K562 (cell line): Measurements from ENCODE around the gene SEMA6C.
A peak's percentile ranks its signal among the peaks of the same experiment; 100 is the strongest.

Experiments used
- ATF7 ChIP-seq: fragments of 450-650 bp; IDR thresholded peaks from 2 replicates; pipeline ENCODE4 v1.7.1; 2014; ENCODE audit warnings: mild to moderate bottlenecking, moderate library complexity
- BDP1 ChIP-seq: IDR thresholded peaks from 3 replicates; pipeline ENCODE4 v1.6.1; 2011; ENCODE audit not compliant: insufficient read length, insufficient read depth
- ERF ChIP-seq: fragments of 450-650 bp; formaldehyde crosslinking; IDR thresholded peaks from 2 replicates; pipeline ENCODE4 v1.4.0; 2020; ENCODE audit warnings: mild to moderate bottlenecking, mixed read lengths
- EZH2 ChIP-seq: IDR thresholded peaks from 2 replicates; pipeline ENCODE4 v1.6.1; 2012; ENCODE audit warnings: low read depth, mild to moderate bottlenecking, inconsistent platforms, low read length, borderline replicate concordance
- KLF13 ChIP-seq: fragments of 450-650 bp; IDR thresholded peaks from 2 replicates; pipeline ENCODE4 v1.6.1; 2016; ENCODE audit warnings: missing genetic modification characterization, low read depth, mild to moderate bottlenecking, missing compliant biosample characterization, moderate library complexity, borderline replicate concordance
- MAFK ChIP-seq: IDR thresholded peaks from 2 replicates; pipeline ENCODE4 v1.6.1; 2011; ENCODE audit warnings: low read length, improper control_type of control experiment
- POLR2AphosphoS5 ChIP-seq: IDR thresholded peaks from 2 replicates; pipeline ENCODE4 v1.6.1; 2011; ENCODE audit warnings: mild to moderate bottlenecking, low read depth, low read length, moderate library complexity; ENCODE audit not compliant: control insufficient read depth, insufficient read depth
- SIN3A ChIP-seq, 2 experiments: fragments of 150-350 bp in 1 of 2; IDR thresholded peaks; 2 replicates each; pipeline ENCODE4 v1.6.1; 2011 to 2016; ENCODE audit warnings: borderline replicate concordance in 2 of 2, low read depth in 2 of 2, low read length in 2 of 2, mild to moderate bottlenecking in 2 of 2, moderate library complexity in 2 of 2; ENCODE audit not compliant: control insufficient read depth in 1 of 2
- SRF ChIP-seq, 2 experiments: fragments of 250-450, 450-650 bp in 1 of 2; sonication (Bioruptor Pico) in 1 of 2; sonication (generic) in 1 of 2; formaldehyde crosslinking; IDR thresholded peaks; 2 replicates each; pipeline versions ENCODE4 v1.5.0 to v1.5.1; 2020 to 2022; ENCODE audit warnings: mild to moderate bottlenecking in 1 of 2, missing genetic modification reagents in 1 of 2
- WHSC1 ChIP-seq: IDR thresholded peaks from one replicate; pipeline ENCODE4 v1.6.1; 2012; ENCODE audit warnings: low read length, control low read depth, inconsistent platforms
- ZNF324 ChIP-seq: fragments of 250-450 bp; sonication (Bioruptor Pico); IDR thresholded peaks from 2 replicates; pipeline ENCODE4 v1.4.0; 2020; ENCODE audit warnings: mild to moderate bottlenecking
- TF ChIP-seq, protein P1 (sequence below): fragments of 450-650 bp; IDR thresholded peaks from 2 replicates; pipeline ENCODE4 v1.6.1; 2018; ENCODE audit not compliant: partially characterized antibody
- TF ChIP-seq, protein P2 (sequence below): sonication (generic); formaldehyde crosslinking; IDR thresholded peaks from 2 replicates; pipeline ENCODE4 v1.8.0; 2022; ENCODE audit warnings: mild to moderate bottlenecking, missing genetic modification reagents
- TF ChIP-seq, protein P3 (sequence below), 2 experiments: fragments of 450-650 bp; formaldehyde crosslinking in 1 of 2; IDR thresholded peaks; 2 replicates each; pipeline versions ENCODE4 v1.4.0 to v1.6.1; 2014 to 2020; ENCODE audit warnings: mild to moderate bottlenecking in 2 of 2, borderline replicate concordance in 1 of 2, low read depth in 1 of 2

DNA sequence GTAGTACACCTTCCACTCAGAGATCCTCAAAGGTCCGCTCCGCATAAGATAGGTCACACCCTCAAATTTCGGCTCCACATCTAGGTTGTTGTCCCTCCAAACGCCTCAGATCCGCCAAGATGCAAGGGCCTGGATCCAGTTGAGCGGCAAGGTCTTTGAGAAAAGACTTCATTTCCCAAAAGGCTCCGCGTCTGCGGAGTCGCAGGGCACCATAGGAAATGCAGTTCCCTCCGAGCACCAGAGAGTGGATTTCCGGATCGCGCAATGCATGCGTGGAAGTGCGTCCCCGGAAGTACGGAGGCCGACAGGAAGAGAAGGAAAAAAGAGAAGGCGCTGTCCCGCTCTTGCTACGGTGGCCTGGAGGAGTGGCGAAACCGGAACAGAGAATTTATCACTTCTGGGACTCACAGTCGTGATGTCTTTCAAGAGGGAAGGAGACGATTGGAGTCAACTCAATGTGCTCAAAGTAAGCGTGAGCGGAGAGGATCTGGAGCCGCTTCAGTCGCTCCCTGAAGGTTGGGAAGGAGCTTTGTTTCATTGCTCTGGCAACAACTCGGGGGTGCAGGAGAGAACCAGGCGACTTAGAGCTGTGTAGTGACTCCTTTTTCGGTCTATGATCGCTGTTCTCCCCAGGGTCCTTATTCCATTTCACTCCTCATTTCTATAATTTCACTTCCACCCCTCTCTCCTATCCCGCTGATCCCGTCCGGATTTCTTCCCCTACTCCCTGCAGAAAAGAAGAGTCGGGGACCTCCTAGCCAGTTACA is 19.5 kb upstream of the SEMA6C start, which contains the start of the genes LYSMD1 and SCNM1:
- TF ChIP-seq ATF7, result peak; percentile 84
- TF ChIP-seq ZNF324 (CRISPR knock-in tag), result no peak
- no peak for TF ChIP-seq BDP1
- TF ChIP-seq, protein P1, sequence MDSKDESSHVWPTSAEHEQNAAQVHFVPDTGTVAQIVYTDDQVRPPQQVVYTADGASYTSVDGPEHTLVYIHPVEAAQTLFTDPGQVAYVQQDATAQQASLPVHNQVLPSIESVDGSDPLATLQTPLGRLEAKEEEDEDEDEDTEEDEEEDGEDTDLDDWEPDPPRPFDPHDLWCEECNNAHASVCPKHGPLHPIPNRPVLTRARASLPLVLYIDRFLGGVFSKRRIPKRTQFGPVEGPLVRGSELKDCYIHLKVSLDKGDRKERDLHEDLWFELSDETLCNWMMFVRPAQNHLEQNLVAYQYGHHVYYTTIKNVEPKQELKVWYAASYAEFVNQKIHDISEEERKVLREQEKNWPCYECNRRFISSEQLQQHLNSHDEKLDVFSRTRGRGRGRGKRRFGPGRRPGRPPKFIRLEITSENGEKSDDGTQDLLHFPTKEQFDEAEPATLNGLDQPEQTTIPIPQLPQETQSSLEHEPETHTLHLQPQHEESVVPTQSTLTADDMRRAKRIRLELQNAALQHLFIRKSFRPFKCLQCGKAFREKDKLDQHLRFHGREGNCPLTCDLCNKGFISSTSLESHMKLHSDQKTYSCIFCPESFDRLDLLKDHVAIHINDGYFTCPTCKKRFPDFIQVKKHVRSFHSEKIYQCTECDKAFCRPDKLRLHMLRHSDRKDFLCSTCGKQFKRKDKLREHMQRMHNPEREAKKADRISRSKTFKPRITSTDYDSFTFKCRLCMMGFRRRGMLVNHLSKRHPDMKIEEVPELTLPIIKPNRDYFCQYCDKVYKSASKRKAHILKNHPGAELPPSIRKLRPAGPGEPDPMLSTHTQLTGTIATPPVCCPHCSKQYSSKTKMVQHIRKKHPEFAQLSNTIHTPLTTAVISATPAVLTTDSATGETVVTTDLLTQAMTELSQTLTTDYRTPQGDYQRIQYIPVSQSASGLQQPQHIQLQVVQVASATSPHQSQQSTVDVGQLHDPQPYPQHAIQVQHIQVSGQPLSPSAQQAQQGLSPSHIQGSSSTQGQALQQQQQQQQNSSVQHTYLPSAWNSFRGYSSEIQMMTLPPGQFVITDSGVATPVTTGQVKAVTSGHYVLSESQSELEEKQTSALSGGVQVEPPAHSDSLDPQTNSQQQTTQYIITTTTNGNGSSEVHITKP, result no peak
- TF ChIP-seq SRF (CRISPR knock-in tag; IDR thresholded peaks at IDR 0.05), result no peak
- no peak for TF ChIP-seq EZH2
- TF ChIP-seq, protein P2, sequence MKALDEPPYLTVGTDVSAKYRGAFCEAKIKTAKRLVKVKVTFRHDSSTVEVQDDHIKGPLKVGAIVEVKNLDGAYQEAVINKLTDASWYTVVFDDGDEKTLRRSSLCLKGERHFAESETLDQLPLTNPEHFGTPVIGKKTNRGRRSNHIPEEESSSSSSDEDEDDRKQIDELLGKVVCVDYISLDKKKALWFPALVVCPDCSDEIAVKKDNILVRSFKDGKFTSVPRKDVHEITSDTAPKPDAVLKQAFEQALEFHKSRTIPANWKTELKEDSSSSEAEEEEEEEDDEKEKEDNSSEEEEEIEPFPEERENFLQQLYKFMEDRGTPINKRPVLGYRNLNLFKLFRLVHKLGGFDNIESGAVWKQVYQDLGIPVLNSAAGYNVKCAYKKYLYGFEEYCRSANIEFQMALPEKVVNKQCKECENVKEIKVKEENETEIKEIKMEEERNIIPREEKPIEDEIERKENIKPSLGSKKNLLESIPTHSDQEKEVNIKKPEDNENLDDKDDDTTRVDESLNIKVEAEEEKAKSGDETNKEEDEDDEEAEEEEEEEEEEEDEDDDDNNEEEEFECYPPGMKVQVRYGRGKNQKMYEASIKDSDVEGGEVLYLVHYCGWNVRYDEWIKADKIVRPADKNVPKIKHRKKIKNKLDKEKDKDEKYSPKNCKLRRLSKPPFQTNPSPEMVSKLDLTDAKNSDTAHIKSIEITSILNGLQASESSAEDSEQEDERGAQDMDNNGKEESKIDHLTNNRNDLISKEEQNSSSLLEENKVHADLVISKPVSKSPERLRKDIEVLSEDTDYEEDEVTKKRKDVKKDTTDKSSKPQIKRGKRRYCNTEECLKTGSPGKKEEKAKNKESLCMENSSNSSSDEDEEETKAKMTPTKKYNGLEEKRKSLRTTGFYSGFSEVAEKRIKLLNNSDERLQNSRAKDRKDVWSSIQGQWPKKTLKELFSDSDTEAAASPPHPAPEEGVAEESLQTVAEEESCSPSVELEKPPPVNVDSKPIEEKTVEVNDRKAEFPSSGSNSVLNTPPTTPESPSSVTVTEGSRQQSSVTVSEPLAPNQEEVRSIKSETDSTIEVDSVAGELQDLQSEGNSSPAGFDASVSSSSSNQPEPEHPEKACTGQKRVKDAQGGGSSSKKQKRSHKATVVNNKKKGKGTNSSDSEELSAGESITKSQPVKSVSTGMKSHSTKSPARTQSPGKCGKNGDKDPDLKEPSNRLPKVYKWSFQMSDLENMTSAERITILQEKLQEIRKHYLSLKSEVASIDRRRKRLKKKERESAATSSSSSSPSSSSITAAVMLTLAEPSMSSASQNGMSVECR (CRISPR knock-in tag), result peak; percentile 93
- peak; percentile 76 for TF ChIP-seq POLR2AphosphoS5
- peak; percentile 81 for TF ChIP-seq KLF13 (tag)
- TF ChIP-seq ERF (CRISPR knock-in tag), result no peak
- TF ChIP-seq WHSC1, result no peak
- TF ChIP-seq, protein P3, sequence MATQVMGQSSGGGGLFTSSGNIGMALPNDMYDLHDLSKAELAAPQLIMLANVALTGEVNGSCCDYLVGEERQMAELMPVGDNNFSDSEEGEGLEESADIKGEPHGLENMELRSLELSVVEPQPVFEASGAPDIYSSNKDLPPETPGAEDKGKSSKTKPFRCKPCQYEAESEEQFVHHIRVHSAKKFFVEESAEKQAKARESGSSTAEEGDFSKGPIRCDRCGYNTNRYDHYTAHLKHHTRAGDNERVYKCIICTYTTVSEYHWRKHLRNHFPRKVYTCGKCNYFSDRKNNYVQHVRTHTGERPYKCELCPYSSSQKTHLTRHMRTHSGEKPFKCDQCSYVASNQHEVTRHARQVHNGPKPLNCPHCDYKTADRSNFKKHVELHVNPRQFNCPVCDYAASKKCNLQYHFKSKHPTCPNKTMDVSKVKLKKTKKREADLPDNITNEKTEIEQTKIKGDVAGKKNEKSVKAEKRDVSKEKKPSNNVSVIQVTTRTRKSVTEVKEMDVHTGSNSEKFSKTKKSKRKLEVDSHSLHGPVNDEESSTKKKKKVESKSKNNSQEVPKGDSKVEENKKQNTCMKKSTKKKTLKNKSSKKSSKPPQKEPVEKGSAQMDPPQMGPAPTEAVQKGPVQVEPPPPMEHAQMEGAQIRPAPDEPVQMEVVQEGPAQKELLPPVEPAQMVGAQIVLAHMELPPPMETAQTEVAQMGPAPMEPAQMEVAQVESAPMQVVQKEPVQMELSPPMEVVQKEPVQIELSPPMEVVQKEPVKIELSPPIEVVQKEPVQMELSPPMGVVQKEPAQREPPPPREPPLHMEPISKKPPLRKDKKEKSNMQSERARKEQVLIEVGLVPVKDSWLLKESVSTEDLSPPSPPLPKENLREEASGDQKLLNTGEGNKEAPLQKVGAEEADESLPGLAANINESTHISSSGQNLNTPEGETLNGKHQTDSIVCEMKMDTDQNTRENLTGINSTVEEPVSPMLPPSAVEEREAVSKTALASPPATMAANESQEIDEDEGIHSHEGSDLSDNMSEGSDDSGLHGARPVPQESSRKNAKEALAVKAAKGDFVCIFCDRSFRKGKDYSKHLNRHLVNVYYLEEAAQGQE (IDR thresholded peaks at IDR 0.05; ENCODE audit: borderline replicate concordance), result no peak
- TF ChIP-seq, protein P3 (CRISPR knock-in tag; IDR thresholded peaks at IDR 0.05; ENCODE audit: low read depth), result no peak
- TF ChIP-seq MAFK, result no peak; the same call in 1 of the 2 replicates
- TF ChIP-seq SIN3A (IDR thresholded peaks at IDR 0.05; ENCODE audit: borderline replicate concordance in 2 of 2, control insufficient read depth in 1 of 2, low read depth in 2 of 2, low read length in 2 of 2), result peak; percentile 5 to 92; a peak in 3 of 4 replicates
